ENCODE data around the gene SLC43A3. TPM values are rescaled to one million over a fixed set of nuclear protein-coding genes. Genes with fewer than 3 reads are reported as not detected.

The SLC43A3 gene
- total RNA-seq, 4 donors from 2014 or later = 40.9 to 75.9 (median 60.0) TPM

- Histone ChIP-seq H3K4me3 (no peak overlapping the region), H3K4me1 (peaks cover 0 to 17% (median 9%) of the 10 kb centered on the region in 3 donors), H3K27ac (no peak overlapping the region), H3K9me3 (no peaks in the 10 kb centered on the region), H3K36me3 (no peaks in the 10 kb centered on the region), H3K27me3 (no peaks in the 10 kb centered on the region)
- no peak for ATAC-seq
- 77% methylated on average over 6 of the region's 9 CpGs; no CpG with 5 or more reads in 1 of the 2 donors for WGBS, 2 donors (ENCODE audit: low coverage in 1 of 2)
- no peak for TF ChIP-seq CTCF (IDR thresholded peaks at IDR 0.05)
- no peak for TF ChIP-seq POLR2A (IDR thresholded peaks at IDR 0.05)
- no peak for TF ChIP-seq POLR2AphosphoS5 (IDR thresholded peaks at IDR 0.05)
- no peak for TF ChIP-seq EP300 (IDR thresholded peaks at IDR 0.05)
Measured at GRCh38 chr11:57358991-57359390, 67.9 kb downstream of the SLC43A3 start.

- Histone ChIP-seq H3K4me3 (no peak overlapping the region), H3K9me3 (no peaks in the 10 kb centered on the region), H3K27ac (no peak overlapping the region), H3K36me3 (no peaks in the 10 kb centered on the region), H3K4me1 (peaks cover 0 to 17% (median 9%) of the 10 kb centered on the region in 3 donors), H3K27me3 (no peaks in the 10 kb centered on the region)
- 67 to 72% methylated on average over 8 to 9 of the region's 9 CpGs for WGBS, 2 donors (ENCODE audit: low coverage in 1 of 2)
- no peak for ATAC-seq
- TF ChIP-seq POLR2A (IDR thresholded peaks at IDR 0.05) = no peak
Measured at GRCh38 chr11:57358543-57358961, 68.4 kb downstream of the SLC43A3 start.

- peak overlapping the region in 3 of 4 donors; percentile 27 to 51 (median 47) for H3K27ac ChIP-seq
- TF ChIP-seq POLR2AphosphoS5 (IDR thresholded peaks at IDR 0.05) (no peak), POLR2A (IDR thresholded peaks at IDR 0.05) (no peak), EP300 (IDR thresholded peaks at IDR 0.05) (no peak), CTCF (IDR thresholded peaks at IDR 0.05) (no peak)
- H3K4me3 ChIP-seq = no peak overlapping the region
- no peaks in the 10 kb centered on the region for H3K36me3 ChIP-seq
- 18 to 21% methylated on average over 5 to 6 of the region's 6 CpGs for WGBS, 2 donors (ENCODE audit: low coverage in 1 of 2)
- no peak for ATAC-seq
- H3K27me3 ChIP-seq = no peaks in the 10 kb centered on the region
- no peaks in the 10 kb centered on the region for H3K9me3 ChIP-seq
- peaks cover 0 to 17% (median 9%) of the 10 kb centered on the region in 3 donors for H3K4me1 ChIP-seq
Measured at GRCh38 chr11:57357856-57358255, 69.1 kb downstream of the SLC43A3 start.

GRCh38 chr11:57357310-57357709, 69.6 kb downstream of the SLC43A3 start:
- no peak for ATAC-seq
- WGBS, 2 donors (ENCODE audit: low coverage in 1 of 2) = 70 to 81% methylated on average over 2 to 3 of the region's 3 CpGs
- H3K27me3 ChIP-seq = no peaks in the 10 kb centered on the region
- TF ChIP-seq POLR2A (IDR thresholded peaks at IDR 0.05) (no peak), POLR2AphosphoS5 (IDR thresholded peaks at IDR 0.05) (no peak), CTCF (IDR thresholded peaks at IDR 0.05) (no peak), EP300 (IDR thresholded peaks at IDR 0.05) (no peak)
- H3K4me1 ChIP-seq = peaks cover 0 to 17% (median 9%) of the 10 kb centered on the region in 3 donors
- H3K27ac ChIP-seq = peak overlapping the region in 2 of 4 donors; percentile 27 to 47
- no peaks in the 10 kb centered on the region for H3K9me3 ChIP-seq
- H3K4me3 ChIP-seq = no peak overlapping the region
- H3K36me3 ChIP-seq = no peaks in the 10 kb centered on the region

Small RNA genes lying within 50 kb of the gene (small RNA-seq; reads per million reads assigned to genes)
- 0 reads per million in 4 donors for gene RNA5SP341

Other genes starting within 250 kb of the SLC43A3 start
- gene LRRC55, start 245.2 kb downstream of the SLC43A3 start, total RNA-seq = under 1 TPM in 2 of 4 donors, not detected in 2; 0.12 to 0.13 TPM
- gene APLNR, start 189.9 kb downstream of the SLC43A3 start, total RNA-seq = 1 to 10 TPM; 2.2 to 3.7 (median 2.4) TPM
- gene TNKS1BP1, start 102.2 kb downstream of the SLC43A3 start, total RNA-seq = 100 to 1,000 TPM in 2 of 4 donors, 10 to 100 TPM in 2; 95.6 to 130 (median 108) TPM
- 100 to 1,000 TPM in 1 of 4 donors, 10 to 100 TPM in 3; 66.0 to 101 (median 79.8) TPM for gene SSRP1, start 91.2 kb downstream of the SLC43A3 start, total RNA-seq
- under 1 TPM in 1 of 4 donors, not detected in 3; 0.69 TPM for gene P2RX3, start 88.8 kb downstream of the SLC43A3 start, total RNA-seq
- gene PRG3, start 46.0 kb downstream of the SLC43A3 start, total RNA-seq = not detected
- not detected for gene PRG2, start 36.5 kb downstream of the SLC43A3 start, total RNA-seq
- gene RTN4RL2, start 33.4 kb upstream of the SLC43A3 start, total RNA-seq = 1 to 10 TPM in 1 of 4 donors, under 1 TPM in 2, not detected in 1; 0.12 to 2.3 (median 0.27) TPM
- 10 to 100 TPM; 14.8 to 36.6 (median 19.7) TPM for gene SLC43A1, start 88.6 kb upstream of the SLC43A3 start, total RNA-seq
- gene TIMM10, start 103.6 kb upstream of the SLC43A3 start, total RNA-seq = 10 to 100 TPM; 23.5 to 29.0 (median 27.9) TPM
- gene SMTNL1, start 110.5 kb upstream of the SLC43A3 start, total RNA-seq = not detected
- gene UBE2L6, start 140.6 kb upstream of the SLC43A3 start, total RNA-seq = 10 to 100 TPM; 15.3 to 34.6 (median 28.3) TPM
- gene SERPING1, start 170.6 kb upstream of the SLC43A3 start, total RNA-seq = 100 to 1,000 TPM; 237 to 689 (median 443) TPM
- gene YPEL4, start 222.8 kb upstream of the SLC43A3 start, total RNA-seq = 1 to 10 TPM; 1.2 to 3.3 (median 1.5) TPM
- 10 to 100 TPM; 11.4 to 21.7 (median 16.6) TPM for gene CLP1, start 230.6 kb upstream of the SLC43A3 start, total RNA-seq
- gene ZDHHC5, start 241.0 kb upstream of the SLC43A3 start, total RNA-seq = 10 to 100 TPM; 34.3 to 52.1 (median 45.8) TPM

Measured in gastroesophageal sphincter (tissue), 4 donors.